ENCODE data around the gene MPO.

GRCh38 chr17:58289869-58290268, 9.1 kb upstream of the MPO start:
- no peak for TF ChIP-seq CTCF (IDR thresholded peaks at IDR 0.05)
- TF ChIP-seq POLR2A (IDR thresholded peaks at IDR 0.05): no peak
